ENCODE data around the gene TBC1D1.
"Not testable (repeated sequence)": the region's sequence is repeated elsewhere in the genome, so short reads cannot be mapped to it uniquely, and the experiment has no call there.

Gene TBC1D1

GRCh38 chr4:37971202-37971601 lies 80.3 kb downstream of the TBC1D1 start:
- no peaks in the 10 kb centered on the region for H3K27me3 ChIP-seq (ENCODE audit: control insufficient read depth, low read length)
- no peaks in the 10 kb centered on the region for H3K79me2 ChIP-seq (ENCODE audit: control insufficient read depth, low read length)
- peaks cover 29% of the 10 kb centered on the region for H3K4me1 ChIP-seq (ENCODE audit: control insufficient read depth, low read length)
- no peak overlapping the region for H3K4me2 ChIP-seq (ENCODE audit: low read length)
- H3K4me3 ChIP-seq (ENCODE audit: low read length): no peak overlapping the region
- H3K36me3 ChIP-seq (ENCODE audit: control insufficient read depth, low read length): no peaks in the 10 kb centered on the region
- no peak for TF ChIP-seq EZH2phosphoT487 (IDR thresholded peaks at IDR 0.05; ENCODE audit: borderline replicate concordance, low read length)
- no peak for TF ChIP-seq CTCF (IDR thresholded peaks at IDR 0.05; ENCODE audit: low read depth, low read length, poor library complexity, severe bottlenecking)
- H3K9me2 ChIP-seq (replicated peaks; ENCODE audit: control insufficient read depth, low read length): no peaks in the 10 kb centered on the region
- H4K20me1 ChIP-seq (ENCODE audit: control insufficient read depth, insufficient read depth, low read depth, low read length): no peaks in the 10 kb centered on the region
- H3K9me3 ChIP-seq (ENCODE audit: control insufficient read depth, insufficient read depth, low read length): no peaks in the 10 kb centered on the region
- H3F3A ChIP-seq (ENCODE audit: control insufficient read depth, insufficient read depth): peaks cover 5% of the 10 kb centered on the region
- H3K27ac ChIP-seq (ENCODE audit: low read depth, low read length): no peak overlapping the region

GRCh38 chr4:37973441-37973840 lies 82.6 kb downstream of the TBC1D1 start:
- Histone ChIP-seq H3F3A (ENCODE audit: control insufficient read depth, insufficient read depth) (peaks cover 14% of the 10 kb centered on the region), H3K9me2 (replicated peaks; ENCODE audit: control insufficient read depth, low read length) (no peaks in the 10 kb centered on the region), H4K20me1 (ENCODE audit: control insufficient read depth, insufficient read depth, low read depth, low read length) (no peaks in the 10 kb centered on the region), H3K79me2 (ENCODE audit: control insufficient read depth, low read length) (peaks cover 12% of the 10 kb centered on the region), H3K36me3 (ENCODE audit: control insufficient read depth, low read length) (peaks cover 11% of the 10 kb centered on the region), H3K27ac (ENCODE audit: low read depth, low read length) (no peak overlapping the region), H3K4me1 (ENCODE audit: control insufficient read depth, low read length) (peaks cover 23% of the 10 kb centered on the region), H3K9me3 (ENCODE audit: control insufficient read depth, insufficient read depth, low read length) (no peaks in the 10 kb centered on the region), H3K4me3 (ENCODE audit: low read length) (no peak overlapping the region), H3K27me3 (ENCODE audit: control insufficient read depth, low read length) (no peaks in the 10 kb centered on the region), H3K4me2 (ENCODE audit: low read length) (no peak overlapping the region)
- no peak for TF ChIP-seq CTCF (IDR thresholded peaks at IDR 0.05; ENCODE audit: low read depth, low read length, poor library complexity, severe bottlenecking)
- TF ChIP-seq EZH2phosphoT487 (IDR thresholded peaks at IDR 0.05; ENCODE audit: borderline replicate concordance, low read length): no peak

- H3K36me3 ChIP-seq (ENCODE audit: control insufficient read depth, low read length): peaks cover 25% of the 10 kb centered on the region
- not testable (repeated sequence) for H3K9me2 ChIP-seq (replicated peaks; ENCODE audit: control insufficient read depth, low read length); H3K9me3 ChIP-seq (ENCODE audit: control insufficient read depth, insufficient read depth, low read length); H4K20me1 ChIP-seq (ENCODE audit: control insufficient read depth, insufficient read depth, low read depth, low read length); H3K4me3 ChIP-seq (ENCODE audit: low read length); H3K4me2 ChIP-seq (ENCODE audit: low read length); H3K27ac ChIP-seq (ENCODE audit: low read depth, low read length); H3K27me3 ChIP-seq (ENCODE audit: control insufficient read depth, low read length)
- peaks cover 31% of the 10 kb centered on the region for H3K79me2 ChIP-seq (ENCODE audit: control insufficient read depth, low read length)
- H3F3A ChIP-seq (ENCODE audit: control insufficient read depth, insufficient read depth): peaks cover 33% of the 10 kb centered on the region
- peaks cover 32% of the 10 kb centered on the region for H3K4me1 ChIP-seq (ENCODE audit: control insufficient read depth, low read length)
Observed at GRCh38 chr4:37975321-37975822, 84.5 kb downstream of the TBC1D1 start.

GRCh38 chr4:37976507-37976906 lies 85.6 kb downstream of the TBC1D1 start:
- peaks cover 38% of the 10 kb centered on the region for H3F3A ChIP-seq (ENCODE audit: control insufficient read depth, insufficient read depth)
- peaks cover 36% of the 10 kb centered on the region for H3K36me3 ChIP-seq (ENCODE audit: control insufficient read depth, low read length)
- H3K4me1 ChIP-seq (ENCODE audit: control insufficient read depth, low read length): peaks cover 36% of the 10 kb centered on the region
- H3K4me2 ChIP-seq (ENCODE audit: low read length): peak overlapping the region; percentile 90
- no peaks in the 10 kb centered on the region for H3K9me2 ChIP-seq (replicated peaks; ENCODE audit: control insufficient read depth, low read length)
- peaks cover 42% of the 10 kb centered on the region for H3K79me2 ChIP-seq (ENCODE audit: control insufficient read depth, low read length)
- peak overlapping the region; percentile 48 for H3K27ac ChIP-seq (ENCODE audit: low read depth, low read length)
- H3K9me3 ChIP-seq (ENCODE audit: control insufficient read depth, insufficient read depth, low read length): no peaks in the 10 kb centered on the region
- no peak for TF ChIP-seq EZH2phosphoT487 (IDR thresholded peaks at IDR 0.05; ENCODE audit: borderline replicate concordance, low read length)
- TF ChIP-seq CTCF (IDR thresholded peaks at IDR 0.05; ENCODE audit: low read depth, low read length, poor library complexity, severe bottlenecking): no peak
- H3K27me3 ChIP-seq (ENCODE audit: control insufficient read depth, low read length): no peaks in the 10 kb centered on the region
- H3K4me3 ChIP-seq (ENCODE audit: low read length): peak overlapping the region; percentile 77
- H4K20me1 ChIP-seq (ENCODE audit: control insufficient read depth, insufficient read depth, low read depth, low read length): peaks cover 4% of the 10 kb centered on the region; the same call in 1 of the 2 replicates

Data from DOHH2 (cell line).